ENCODE measurements around the gene OR51A2. TPM values are rescaled to one million over a fixed set of nuclear protein-coding genes. Genes with fewer than 3 reads are reported as not detected.

Gene OR51A2
- total and polyA plus RNA-seq, 9 of the 15 experiments (the other 6 are each of a cell fraction or from before 2014, with no cell fraction given) = not detected

GRCh38 chr11:4936745-4937144 is 18.8 kb downstream of the OR51A2 start:
- H3K9me3 ChIP-seq (replicated peaks; ENCODE audit: control insufficient read depth, insufficient read depth, low read depth, low read length) = no peaks in the 10 kb centered on the region
- intact Hi-C loops (cut with micrococcal nuclease) = no loop called here
- no peaks in the 10 kb centered on the region for H3K9me1 ChIP-seq (ENCODE audit: control insufficient read depth, insufficient read depth, low read length)
- no peaks in the 10 kb centered on the region for H3K27me3 ChIP-seq (ENCODE audit: control insufficient read depth in 2 of 2, insufficient read depth in 2 of 2, low read length in 2 of 2)
- H3K4me3 ChIP-seq = no peak overlapping the region
- no peak for DNase-seq (ENCODE audit: extremely low read depth in 1 of 4, low spot score in 3 of 4)
- 3% methylated on average over 3 of the region's 3 CpGs for WGBS (ENCODE audit: insufficient coverage, low coverage, missing lambda C conversion rate)
- no peak for ATAC-seq
- no peaks in the 10 kb centered on the region for H4K20me1 ChIP-seq (replicated peaks; ENCODE audit: control insufficient read depth, insufficient read depth, low read length)
- H3K4me1 ChIP-seq (replicated peaks in 1 of 2; ENCODE audit: control insufficient read depth in 2 of 2, insufficient read depth in 2 of 2, low read length in 2 of 2) = no peaks in the 10 kb centered on the region
- BruUV-seq (replicated peaks) = no TSS peak
- H3K79me2 ChIP-seq (ENCODE audit: control insufficient read depth, insufficient read depth, low read length) = no peaks in the 10 kb centered on the region
- no peak overlapping the region for H3K27ac ChIP-seq (ENCODE audit: extremely low read depth, low read depth, low read length)
- in situ Hi-C loops (cut with MboI) = no loop called here
- ChIA-PET CTCF (ENCODE audit: low intra/inter-chr PET ratio) (no interaction called here), POLR2A (no interaction called here)
- no peak overlapping the region for H3K4me2 ChIP-seq (ENCODE audit: insufficient read depth, low read length)
- H3K9ac ChIP-seq (ENCODE audit: insufficient read depth in 1 of 2, low read depth in 2 of 2, low read length in 2 of 2) = no peak overlapping the region
- TF ChIP-seq EZH2 (IDR thresholded peaks at IDR 0.05; ENCODE audit: borderline replicate concordance, low read depth, low read length) (no peak), CEBPG (CRISPR knock-in tag; IDR thresholded peaks at IDR 0.05) (no peak), CEBPG (tag; conservative IDR thresholded peaks at IDR 0.05 in 1 of 2, IDR thresholded peaks at IDR 0.05 in 1 of 2) (peak; percentile 50 to 80; a peak in 3 of 4 replicates), CEBPB (tag; IDR thresholded peaks at IDR 0.05) (peak; percentile 29; the same call in 1 of the 2 replicates), ZNF175 (CRISPR knock-in tag; IDR thresholded peaks at IDR 0.05; ENCODE audit: low read depth) (no peak)
- TF ChIP-seq, protein P1, sequence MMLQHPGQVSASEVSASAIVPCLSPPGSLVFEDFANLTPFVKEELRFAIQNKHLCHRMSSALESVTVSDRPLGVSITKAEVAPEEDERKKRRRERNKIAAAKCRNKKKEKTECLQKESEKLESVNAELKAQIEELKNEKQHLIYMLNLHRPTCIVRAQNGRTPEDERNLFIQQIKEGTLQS (IDR thresholded peaks at IDR 0.05) = peak; percentile 52; the same call in 1 of the 2 replicates
- TF ChIP-seq, protein P1 (CRISPR knock-in tag; conservative IDR thresholded peaks at IDR 0.05) = no peak
- FAIRE-seq = no peak
- no peak overlapping the region for H2AFZ ChIP-seq (ENCODE audit: low read depth, low read length)
- no peaks in the 10 kb centered on the region for H3K36me3 ChIP-seq (ENCODE audit: control insufficient read depth, insufficient read depth, low read length)
